ENCODE results near the gene BLTP3A.
"Not testable (repeated sequence)": the region's sequence is repeated elsewhere in the genome, so short reads cannot be mapped to it uniquely, and the experiment has no call there.

BLTP3A gene, protein sequence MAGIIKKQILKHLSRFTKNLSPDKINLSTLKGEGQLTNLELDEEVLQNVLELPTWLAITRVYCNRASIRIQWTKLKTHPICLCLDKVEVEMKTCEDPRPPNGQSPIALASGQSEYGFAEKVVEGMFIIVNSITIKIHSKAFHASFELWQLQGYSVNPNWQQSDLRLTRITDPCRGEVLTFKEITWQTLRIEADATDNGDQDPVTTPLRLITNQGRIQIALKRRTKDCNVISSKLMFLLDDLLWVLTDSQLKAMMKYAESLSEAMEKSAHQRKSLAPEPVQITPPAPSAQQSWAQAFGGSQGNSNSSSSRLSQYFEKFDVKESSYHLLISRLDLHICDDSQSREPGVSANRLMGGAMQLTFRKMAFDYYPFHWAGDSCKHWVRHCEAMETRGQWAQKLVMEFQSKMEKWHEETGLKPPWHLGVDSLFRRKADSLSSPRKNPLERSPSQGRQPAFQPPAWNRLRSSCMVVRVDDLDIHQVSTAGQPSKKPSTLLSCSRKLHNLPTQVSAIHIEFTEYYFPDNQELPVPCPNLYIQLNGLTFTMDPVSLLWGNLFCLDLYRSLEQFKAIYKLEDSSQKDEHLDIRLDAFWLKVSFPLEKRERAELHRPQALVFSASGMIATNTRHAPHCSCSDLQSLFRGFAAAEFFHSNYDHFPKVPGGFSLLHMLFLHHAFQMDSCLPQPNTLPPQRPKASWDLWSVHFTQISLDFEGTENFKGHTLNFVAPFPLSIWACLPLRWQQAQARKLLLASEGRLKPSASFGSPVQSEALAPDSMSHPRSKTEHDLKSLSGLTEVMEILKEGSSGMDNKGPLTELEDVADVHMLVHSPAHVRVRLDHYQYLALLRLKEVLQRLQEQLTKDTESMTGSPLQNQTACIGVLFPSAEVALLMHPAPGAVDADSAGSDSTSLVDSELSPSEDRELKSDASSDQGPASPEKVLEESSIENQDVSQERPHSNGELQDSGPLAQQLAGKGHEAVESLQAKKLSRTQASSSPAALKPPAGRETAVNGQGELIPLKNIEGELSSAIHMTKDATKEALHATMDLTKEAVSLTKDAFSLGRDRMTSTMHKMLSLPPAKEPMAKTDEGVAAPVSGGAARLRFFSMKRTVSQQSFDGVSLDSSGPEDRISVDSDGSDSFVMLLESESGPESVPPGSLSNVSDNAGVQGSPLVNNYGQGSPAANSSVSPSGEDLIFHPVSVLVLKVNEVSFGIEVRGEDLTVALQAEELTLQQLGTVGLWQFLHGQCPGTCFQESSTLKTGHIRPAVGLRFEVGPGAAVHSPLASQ (N-terminal part only)

DNA sequence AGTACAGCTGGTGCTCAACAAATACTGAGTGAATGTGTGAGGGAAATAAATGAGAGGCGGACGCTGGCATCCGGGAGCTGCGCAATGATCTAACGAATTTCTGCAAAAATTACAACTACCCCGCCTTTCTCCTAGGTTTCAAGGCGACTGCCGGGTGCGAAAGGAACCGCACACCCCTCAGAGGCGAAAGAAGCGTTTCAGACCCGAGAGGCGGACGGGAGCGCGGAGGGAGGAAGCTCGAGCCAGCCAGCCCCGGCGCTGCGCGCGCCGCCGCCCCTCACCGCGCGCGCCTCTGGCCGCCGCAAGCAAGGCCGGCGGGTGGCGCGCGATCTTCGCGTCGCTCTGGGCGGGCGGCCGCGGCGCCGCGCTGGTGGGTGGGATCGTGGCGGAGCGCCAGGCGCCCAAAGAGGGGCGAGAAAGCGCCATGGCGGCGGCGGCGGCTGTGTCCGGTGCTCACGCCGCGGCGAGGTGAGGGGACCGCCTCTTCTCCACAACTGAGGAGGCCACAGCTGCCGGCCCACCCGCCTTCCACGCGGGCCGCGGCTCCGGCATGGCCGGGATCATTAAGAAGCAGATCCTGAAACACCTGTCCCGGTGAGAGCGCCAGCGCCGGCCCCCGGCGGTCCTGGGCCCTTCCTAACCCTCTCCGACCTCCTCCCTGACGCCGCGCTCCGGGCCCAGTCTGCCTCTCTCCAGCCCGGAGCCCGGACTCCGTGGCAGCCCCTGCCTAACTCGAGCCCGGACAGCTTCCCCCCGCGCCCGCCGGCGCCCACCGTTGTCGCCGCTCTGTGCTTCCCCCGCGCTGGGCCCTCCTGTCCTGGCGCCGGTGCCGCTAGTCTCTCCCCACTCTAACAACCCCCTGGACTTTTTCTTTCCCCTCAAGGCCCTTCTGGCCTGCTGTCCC, at the start of gene BLTP3A:
Gene BLTP3A (plus strand): TSS at position 383 of the 904 bp plus-strand sequence. CDS start 168 bp downstream, at position 551.
- TF ChIP-seq, protein P1, sequence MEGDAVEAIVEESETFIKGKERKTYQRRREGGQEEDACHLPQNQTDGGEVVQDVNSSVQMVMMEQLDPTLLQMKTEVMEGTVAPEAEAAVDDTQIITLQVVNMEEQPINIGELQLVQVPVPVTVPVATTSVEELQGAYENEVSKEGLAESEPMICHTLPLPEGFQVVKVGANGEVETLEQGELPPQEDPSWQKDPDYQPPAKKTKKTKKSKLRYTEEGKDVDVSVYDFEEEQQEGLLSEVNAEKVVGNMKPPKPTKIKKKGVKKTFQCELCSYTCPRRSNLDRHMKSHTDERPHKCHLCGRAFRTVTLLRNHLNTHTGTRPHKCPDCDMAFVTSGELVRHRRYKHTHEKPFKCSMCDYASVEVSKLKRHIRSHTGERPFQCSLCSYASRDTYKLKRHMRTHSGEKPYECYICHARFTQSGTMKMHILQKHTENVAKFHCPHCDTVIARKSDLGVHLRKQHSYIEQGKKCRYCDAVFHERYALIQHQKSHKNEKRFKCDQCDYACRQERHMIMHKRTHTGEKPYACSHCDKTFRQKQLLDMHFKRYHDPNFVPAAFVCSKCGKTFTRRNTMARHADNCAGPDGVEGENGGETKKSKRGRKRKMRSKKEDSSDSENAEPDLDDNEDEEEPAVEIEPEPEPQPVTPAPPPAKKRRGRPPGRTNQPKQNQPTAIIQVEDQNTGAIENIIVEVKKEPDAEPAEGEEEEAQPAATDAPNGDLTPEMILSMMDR (IDR thresholded peaks at IDR 0.05; ENCODE audit: insufficient read depth, low read depth, low read length, missing control alignments), result no peak
- DNase-seq (ENCODE audit: low read depth), result peak; percentile 68
- peak within 1 kb of the TSS; percentile 75 for H3K4me3 ChIP-seq (ENCODE audit: low read length)

DNA sequence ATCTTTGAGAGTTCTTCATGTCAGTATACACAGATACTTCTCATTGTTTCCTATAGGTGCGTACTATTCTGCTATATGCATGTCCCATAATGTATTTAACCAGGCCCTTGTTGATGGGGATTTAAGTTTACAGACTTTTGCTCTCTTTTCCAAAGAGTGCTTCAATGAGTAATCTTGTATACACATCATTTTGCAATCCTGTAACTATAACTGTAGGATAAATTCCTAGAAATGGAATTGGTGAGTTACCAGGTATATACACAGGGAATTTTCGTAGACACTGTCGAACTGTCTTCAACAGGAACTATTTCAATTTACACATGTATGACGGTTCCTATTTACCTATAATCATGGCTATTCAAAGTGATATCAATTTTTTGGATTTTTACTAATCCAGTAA, 49.8 kb upstream of the BLTP3A start:
- DNase-seq (ENCODE audit: low read depth), result peak; percentile 13
- TF ChIP-seq, protein P1 (IDR thresholded peaks at IDR 0.05; ENCODE audit: insufficient read depth, low read depth, low read length, missing control alignments), result no peak
- H3K4me3 ChIP-seq (ENCODE audit: low read length), result no peak overlapping the region

DNA sequence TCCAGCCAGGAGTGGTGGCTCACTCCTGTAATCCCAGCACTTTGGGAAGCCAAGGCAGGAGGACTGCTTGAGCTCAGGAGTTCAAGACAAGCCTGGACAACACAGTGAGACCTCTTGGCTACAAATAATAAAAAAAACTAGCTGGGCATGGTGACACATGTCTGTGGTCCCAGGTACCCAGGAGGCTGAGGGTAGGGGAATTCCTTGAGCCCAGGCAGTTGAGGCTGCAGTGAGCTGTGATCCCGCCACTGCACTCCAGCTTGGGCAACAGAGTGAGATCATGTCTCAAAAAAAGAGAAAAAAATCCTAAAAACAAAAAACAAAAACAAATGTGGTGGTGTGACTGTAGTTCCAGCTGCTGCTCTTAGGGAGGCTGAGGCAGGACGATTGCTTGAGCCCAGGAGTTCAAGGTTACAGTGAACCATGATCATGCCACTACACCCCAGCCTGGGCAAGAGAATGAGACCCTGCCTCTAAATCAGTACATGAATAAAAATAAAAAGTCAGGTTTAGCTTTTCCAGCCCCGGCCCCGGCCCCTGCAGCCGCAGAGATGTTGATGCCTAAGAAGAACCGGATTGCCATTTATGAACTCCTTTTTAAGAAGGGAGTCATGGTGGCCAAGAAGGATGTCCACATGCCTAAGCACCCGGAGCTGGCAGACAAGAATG, 48.1 kb upstream of the BLTP3A start:
- TF ChIP-seq, protein P1 (IDR thresholded peaks at IDR 0.05; ENCODE audit: insufficient read depth, low read depth, low read length, missing control alignments), result no peak
- peak; percentile 29 for DNase-seq (ENCODE audit: low read depth)
- no peak overlapping the region for H3K4me3 ChIP-seq (ENCODE audit: low read length)

DNA sequence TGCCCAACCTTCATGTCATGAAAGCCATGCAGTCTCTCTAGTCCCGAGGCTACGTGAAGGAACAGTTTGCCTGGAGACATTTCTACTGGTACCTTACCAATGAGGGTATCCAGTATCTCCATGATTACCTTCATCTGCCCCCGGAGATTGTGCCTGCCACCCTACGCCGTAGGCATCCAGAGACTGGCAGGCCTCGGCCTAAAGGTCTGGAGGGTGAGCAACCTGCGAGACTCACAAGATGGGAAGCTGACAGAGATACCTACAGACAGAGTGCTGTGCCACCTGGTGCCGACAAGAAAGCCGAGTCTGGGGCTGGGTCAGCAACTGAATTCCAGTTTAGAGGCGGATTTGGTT, 47.6 kb upstream of the BLTP3A start:
- not testable (repeated sequence) for DNase-seq (ENCODE audit: low read depth); H3K4me3 ChIP-seq (ENCODE audit: low read length)

DNA sequence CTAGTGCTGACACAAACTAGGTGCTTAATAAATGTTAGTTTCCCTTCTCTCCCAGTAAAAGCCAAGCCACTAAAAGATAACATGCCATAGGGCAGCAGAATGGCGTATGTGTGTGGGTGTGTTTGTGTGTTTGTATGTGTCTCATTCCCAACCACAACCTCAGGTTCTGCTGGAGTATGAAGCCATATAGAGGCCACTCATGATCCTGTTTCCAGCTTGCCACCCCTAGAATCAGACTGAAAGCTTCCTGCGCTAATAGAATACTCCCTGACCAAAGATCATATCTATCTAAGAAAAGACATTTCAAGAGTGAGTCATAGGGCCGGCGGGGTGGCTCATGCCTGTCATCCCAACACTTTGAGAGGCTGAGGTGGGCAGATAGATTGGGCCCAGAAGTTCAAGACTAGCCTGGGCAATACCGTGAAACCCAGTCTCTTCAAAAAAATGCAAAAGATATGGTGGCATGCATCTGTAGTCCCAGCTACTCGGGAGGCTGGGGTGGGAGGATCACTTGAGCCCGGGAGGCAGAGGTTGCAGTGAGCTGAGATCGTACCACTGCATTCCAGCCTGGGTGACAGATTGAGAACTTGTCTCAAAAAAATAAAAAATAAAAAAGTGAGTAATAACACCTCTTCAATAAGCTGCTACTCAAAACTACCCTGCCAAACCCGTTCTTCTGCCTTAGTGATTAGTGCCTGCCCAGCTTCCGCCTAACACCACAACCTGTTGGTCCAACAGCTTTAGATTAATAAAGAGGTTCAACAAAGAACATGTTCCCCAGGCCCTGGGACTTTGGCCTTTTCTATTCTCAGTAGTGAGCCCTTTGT, 46.4 kb upstream of the BLTP3A start:
- H3K4me3 ChIP-seq (ENCODE audit: low read length), result no peak overlapping the region
- TF ChIP-seq, protein P1 (IDR thresholded peaks at IDR 0.05; ENCODE audit: insufficient read depth, low read depth, low read length, missing control alignments), result no peak
- peak; percentile 97 for DNase-seq (ENCODE audit: low read depth)

Data from epithelial cell of esophagus (primary cell).